CD4-positive, alpha-beta T cell treated with Interleukin-4 for 1 hour (primary cell): Measurements from ENCODE around the gene BBS9.

Source experiments
- DNase-seq, 2 donors: peaks; one replicate each; pipeline ENCODE4 v3.0.0-alpha.2; 2020 to 2022

The BBS9 gene

DNA sequence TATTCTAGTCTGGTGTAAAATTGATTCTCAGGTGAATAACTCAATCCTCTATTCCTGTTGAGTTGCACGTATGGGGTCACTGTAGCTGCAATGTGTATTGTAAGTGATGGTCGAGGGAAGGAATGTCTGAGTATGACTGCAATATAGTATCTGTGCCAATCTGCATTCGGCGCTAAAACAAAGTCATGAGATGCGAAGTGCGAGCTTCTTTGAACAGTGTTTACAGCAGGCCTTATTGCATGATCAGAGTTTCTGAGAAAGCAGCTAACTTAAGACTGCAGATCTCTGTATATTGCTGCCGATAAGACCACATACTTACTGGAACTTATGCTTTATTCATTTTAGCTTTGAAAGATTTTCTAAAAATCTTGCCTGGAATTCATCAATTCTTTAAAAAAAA, 434.3 kb downstream of the BBS9 start:
- no peak for DNase-seq

DNA sequence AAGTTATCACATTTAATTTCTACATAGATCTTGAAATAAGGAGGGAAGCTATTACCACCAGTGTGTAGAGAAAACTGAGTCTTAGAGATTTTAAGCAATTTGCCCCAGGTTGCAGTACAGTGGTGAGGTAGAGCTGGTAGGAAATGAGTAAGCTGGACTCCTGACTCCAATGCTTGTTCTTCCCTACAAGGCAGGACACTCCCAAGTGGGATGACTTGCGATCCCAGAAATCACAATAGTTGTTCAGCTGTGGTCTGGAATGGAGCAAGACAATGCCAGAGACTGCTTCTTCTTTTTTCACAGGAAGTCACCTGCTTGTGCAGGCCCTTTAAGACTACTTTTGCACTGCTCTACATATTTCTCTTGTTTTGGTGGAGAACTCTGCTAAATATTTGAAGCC, 448.8 kb downstream of the BBS9 start:
- DNase-seq: no peak

DNA sequence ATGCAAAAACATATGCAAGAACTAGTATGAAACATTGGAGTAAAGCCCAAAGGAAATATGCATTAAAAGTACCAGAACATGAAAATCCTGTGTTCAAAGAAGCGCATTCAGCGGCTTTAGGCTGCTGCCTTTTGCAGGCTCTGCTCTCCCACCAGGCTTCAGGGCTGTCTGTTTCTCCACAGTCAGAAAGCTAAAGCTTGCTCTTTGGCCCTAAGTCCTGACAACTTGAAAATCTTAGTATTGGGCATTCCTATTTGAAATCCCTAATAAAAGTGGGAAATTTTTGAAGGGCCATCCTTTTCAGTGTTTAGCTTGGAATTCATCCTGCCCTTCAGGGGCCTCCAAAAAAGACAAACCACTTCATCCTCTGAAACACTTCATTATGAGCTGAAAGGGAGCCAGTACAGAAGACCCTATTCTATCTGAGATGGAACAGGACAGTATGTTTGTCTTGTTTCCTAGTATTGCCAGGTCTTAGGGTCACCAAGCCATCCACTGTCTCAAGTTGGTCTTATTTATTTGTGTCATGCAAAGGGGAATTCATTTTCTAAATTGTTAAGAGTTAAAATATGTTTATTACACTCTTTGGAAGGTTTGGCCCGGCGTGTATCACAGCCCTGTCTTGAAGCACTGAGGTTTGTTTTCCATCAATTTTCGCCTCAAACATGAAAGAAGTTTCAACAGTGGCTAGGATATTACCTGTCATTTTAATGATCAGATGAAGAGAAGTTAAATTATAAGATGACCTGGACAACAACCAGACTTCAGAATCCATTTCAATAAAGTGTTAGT, 449.7 kb downstream of the BBS9 start:
- DNase-seq: no peak

DNA sequence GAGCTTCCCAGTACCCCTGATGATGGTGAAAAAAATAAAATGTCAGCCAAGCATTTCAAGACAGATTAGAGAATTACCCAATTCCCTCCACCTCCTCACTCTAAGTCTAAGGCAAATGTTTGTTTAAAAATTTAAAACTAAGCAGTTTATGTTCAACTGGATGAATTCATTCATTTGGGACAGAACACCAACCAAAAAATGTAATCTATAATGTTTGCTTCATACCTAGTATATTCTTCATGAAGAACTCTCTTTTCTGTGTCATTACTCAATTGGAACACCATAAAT, 450.3 kb downstream of the BBS9 start:
- no peak for DNase-seq

DNA sequence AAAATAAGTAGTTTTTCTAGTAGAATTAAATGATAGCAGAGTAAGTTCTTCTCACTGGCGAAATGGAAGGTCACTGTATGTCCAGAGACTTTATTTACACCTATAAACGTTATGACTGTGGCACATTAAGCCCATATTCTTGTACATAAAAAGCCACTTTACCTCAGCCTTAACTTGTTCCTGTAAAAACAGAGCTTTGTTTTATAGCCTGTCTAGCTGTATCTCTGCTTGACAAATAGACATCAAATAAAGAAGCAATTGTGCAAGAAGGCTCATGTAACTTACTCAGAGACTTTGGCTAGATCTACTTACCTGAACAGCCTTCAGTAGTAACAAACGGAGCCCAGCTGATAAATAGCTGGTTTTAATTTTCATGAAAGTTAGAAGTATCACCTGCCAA, 451.9 kb downstream of the BBS9 start:
- DNase-seq: no peak

DNA sequence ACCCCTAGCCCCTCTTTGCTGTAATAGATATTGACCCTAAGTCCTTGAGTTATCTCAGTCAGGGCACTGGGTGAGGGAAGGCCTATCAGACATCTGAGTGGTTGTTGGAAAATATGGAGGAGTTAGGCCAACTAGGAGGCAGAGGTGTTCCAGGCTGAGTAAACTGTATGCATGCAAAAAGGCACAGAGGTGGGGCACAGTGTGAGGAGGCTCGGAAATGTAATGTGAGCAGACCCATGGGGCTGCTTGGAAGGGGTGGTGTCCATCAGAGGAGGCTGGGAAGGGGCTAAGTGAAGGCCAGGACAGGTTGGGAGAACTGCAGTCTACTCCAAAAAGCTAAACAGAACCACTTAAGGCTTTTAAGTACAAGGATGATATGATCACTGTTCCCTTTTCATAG, 452.7 kb downstream of the BBS9 start:
- no peak for DNase-seq

DNA sequence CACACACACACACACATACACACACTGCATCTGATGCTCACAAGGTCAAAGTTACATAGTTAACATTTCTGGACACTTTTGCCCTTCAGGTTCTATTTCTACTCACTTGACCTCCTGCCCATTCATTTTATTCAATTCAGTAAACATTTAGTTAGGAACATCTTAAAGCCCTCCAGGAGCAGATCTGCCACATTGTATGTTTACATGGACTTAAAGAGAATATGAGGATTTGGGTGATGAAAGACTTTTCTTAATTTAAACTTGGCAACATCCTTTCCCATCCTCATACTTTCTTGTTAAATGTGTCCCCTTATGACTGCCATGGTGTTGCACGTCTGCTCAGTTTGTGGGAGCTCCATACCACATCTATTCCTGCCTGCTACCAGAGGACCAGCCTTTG, 453.2 kb downstream of the BBS9 start:
- DNase-seq: no peak

DNA sequence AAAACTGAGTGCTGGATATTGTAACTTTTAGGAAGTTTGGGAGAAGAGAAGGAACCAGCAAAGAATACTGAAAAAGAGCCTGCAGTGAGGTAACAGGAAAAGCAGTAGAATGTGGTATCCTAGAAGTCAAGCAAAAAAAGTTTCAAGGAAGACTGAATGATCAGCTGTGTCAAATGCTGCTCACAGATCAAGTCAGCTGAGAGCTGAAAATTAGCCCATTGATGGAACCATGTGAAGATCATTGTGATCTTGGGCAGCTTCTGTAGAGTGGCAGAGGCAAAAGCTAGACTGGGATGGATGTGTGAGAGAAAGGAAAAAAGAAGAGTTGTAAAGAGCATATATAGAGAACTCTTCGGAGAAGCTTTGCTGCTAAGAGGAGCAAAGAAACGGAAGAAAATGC, 460.5 kb downstream of the BBS9 start:
- no peak for DNase-seq

DNA sequence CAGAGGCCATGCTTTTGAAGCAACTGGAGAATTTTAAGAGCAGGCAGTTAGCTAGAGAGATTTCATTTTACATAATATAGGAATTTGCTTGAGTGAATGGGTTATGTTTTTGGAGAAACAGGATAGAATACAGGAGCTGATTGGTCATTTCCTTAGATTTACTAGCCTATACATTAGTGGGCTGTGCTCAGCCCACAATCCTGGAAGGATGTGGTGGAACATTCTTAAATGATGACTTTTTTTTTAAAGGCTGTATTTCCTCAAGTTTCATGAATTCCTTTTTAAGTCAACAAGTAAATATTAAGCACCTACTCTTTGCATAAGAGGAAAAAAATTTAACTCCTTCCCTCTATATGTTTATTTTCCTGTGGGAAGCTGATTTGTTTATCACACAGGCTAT, 461.6 kb downstream of the BBS9 start:
- no peak for DNase-seq

DNA sequence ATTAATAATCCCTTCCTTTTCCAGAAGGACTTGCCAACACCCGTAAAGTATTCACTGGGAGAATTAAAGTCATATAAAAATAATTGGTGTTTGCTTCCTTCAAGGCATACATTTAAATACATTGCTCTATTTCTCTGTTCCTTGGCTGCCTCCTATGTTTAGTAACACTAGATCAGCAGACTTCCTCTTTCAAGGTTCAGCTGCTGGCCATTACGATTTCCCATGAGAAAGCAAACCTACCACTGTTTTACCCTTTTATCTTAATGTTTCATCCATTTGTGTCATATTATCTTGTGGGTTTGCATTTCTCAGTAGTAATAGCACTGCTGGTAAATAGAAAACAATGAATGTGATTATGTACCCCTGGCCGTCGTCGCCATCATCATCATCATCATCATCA, 462.1 kb downstream of the BBS9 start:
- no peak for DNase-seq

DNA sequence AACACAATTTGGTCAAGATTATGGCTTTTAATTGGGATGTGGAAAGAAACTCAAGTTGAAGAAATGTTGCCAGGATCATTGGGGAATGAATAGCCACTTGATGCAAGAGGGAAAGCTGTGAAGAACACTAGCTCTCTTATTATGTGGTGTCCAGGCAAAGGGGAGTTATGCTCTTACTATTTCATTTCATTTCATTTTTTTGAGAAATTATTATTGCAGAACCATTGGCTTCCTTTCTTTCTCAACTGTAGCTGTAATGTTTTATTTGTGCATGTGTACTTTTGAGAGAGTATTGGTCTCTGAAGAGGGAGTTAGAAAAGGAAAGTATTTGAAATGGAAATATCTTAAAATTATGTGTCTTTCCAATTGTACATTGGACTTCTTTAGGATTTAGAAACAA, 463.4 kb downstream of the BBS9 start:
- no peak for DNase-seq

DNA sequence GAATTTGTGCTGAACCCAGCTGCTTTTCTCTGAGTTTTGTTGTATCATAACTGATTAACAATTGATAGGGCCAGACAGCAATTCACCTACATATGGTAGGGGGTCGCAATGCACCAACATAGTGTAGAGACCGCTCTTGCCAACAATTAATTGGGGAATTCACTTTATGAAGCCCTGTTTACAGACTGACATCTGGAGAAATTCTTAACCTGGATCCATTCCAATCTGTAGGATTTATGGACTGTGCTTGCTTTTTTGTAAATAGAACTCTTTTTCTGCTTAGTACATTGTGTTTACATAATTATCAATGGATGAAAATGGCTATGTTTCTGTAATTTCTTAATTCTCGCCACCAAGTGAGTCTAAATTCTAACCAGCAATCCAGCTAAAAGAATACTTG, 464.2 kb downstream of the BBS9 start:
- DNase-seq: no peak

DNA sequence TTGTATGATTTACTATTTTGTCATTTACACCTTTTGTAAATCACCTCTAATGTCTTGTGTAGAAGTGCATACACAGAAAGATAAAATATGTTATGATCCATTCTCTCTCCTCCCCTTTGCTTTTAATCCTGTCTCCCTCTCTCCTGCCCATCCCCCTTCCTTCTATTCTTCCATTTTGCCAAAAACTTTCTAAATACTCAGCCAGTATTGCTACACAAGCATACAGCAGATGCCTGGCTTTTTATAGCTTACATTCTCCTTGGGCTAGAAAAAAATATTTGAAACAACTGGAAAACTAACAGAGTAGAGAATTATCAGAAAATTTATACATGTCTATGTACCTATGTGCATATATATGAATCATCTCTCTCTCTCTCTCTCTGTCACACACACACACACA, 467.3 kb downstream of the BBS9 start:
- DNase-seq: no peak

DNA sequence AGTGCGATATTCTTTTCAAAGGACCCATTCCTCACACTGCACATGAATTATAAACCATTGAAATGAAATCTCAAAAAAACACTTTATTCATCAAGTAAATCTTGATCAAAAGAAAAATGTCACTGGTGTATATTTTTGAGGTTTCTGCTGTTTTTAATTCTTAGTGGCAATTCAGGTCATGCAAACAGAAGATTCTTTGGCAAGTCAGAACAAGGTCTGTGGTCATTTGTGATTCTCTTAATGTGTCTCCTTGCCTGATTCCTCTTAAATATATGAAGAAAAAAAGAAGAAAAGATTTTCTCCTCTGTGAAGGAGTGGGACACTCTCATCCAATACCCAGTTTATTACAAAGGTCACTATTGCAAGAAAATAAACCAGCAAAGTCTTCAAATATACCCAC, 467.8 kb downstream of the BBS9 start:
- DNase-seq: no peak

DNA sequence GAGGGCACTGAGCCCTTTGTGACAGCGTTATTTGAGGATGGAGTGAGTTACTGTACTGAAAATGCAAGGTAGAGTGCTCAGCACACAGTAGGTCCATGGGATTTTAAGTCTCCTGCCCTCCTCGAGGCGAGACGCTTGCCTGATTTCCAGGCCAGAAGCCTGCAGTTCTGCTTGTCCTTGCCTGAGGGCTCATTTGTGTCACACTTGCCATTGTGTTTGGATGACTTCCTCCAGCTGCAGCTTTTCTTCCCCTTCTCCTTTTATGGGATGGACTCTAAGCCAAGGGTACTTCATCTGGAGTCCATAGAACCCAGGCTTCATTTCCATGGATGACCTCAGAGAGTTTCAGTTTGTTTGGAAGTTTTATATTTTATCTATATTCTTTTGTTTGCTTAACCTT, 471.7 kb downstream of the BBS9 start:
- DNase-seq: no peak

DNA sequence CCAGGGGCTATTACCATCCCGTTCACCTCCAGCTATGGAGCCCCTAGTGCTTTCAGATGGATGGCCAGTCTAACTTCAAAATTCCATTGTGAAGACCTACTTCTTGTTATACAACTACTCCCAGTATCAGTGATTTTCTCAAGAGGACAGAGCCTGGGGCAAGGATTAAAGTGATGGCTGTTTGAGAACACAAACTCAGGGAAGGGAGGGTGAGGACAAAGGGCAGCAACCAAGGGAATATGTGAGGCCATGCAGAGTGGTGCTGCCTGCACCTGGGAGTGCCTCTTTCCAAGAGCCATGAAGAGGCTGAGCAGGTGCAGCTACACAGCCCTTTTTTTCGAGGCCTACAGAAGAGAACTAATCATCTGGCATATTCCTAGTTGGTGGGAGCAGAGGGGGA, 472.5 kb downstream of the BBS9 start:
- DNase-seq: no peak

DNA sequence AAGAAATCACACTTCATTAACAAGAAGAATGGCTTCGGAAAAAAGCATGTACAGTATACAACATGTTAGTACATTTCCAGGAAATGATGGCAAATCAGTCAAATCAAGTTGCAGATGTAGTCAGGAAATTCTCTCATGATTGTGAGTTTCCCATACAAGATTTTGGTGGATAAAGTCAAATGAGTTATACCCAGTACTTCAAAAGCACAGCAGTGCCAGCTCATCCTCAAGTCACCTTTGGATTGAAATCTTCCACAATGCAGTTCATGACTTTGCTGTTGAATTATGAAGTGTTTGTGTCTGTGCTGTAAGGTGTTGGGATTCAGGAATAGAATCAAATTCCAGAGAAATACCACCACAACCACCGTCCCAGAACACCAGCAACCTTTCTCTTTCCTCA, 474.7 kb downstream of the BBS9 start:
- DNase-seq: no peak

DNA sequence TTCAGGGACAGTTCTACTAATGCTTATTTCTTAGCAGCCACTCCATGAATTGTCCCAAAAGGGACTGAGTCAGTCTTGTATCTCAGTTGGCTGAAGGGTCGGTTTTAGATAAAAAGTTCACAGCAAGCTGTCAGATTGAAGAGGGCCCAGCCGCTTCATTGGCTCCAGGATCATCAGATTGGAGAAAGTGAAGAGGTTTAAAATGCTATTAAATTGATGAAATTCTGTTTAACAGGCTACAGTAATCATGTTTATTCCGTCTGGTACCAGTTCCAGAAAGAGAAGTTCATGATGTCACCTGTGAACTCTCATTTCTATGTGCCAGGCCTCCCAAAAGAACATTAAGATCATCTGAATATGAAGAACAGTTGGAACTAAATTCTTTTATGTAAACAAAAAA, 481.6 kb downstream of the BBS9 start:
- DNase-seq: no peak

DNA sequence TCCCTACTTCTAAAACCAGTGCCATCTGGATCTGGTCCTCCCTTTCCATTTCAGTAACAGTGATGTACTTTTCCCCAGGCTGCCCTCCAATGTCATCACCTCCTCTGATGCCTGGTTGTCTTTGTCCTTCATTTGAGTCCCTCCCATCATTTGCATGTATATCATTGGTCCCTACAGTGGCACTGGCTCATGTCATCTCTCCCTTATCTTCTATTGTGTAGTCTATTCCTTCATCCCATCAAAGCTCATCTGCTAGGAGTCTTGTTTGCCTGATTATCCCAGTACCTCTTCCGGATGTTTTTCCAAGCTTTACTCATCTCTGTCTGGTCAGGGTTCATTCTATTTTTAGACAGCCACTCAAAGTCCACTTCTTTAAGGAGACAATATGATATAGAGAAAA, 483.1 kb downstream of the BBS9 start:
- DNase-seq: no peak

DNA sequence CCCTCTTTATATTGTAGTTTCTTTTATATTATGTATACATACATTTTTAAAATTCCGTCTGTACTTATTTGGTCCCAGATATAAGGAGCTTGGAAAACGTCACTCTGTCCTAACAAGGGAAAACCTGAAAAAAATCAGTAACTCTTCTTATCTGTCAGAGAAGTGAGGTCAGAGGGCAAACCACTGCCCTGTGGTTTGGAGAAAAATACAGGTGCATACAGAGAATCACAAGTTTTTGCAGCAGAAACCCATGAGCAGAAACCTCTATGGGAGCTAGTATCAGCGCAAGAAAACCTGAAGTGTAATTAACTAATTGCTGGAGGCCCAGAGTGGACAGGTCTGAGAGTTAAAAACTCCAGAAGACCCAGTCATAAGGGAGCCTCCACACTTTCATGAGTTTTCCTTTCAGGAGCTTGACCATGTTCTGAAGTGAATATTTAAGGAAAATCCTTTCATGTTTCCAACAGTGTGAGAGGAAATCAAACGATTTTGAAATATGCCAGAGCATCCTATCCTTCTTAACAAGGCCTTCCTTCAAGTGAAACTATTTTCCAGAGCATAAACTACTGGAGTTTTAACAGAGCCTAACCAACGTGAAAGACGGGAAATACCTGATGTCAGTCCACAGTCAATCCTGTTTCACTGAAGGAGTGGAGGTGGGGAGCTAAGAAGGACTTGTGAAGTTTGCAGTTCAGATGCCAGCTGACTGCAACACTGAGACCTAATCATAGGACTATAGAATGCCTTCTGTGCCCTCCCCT, 485.2 kb downstream of the BBS9 start:
- no peak for DNase-seq

DNA sequence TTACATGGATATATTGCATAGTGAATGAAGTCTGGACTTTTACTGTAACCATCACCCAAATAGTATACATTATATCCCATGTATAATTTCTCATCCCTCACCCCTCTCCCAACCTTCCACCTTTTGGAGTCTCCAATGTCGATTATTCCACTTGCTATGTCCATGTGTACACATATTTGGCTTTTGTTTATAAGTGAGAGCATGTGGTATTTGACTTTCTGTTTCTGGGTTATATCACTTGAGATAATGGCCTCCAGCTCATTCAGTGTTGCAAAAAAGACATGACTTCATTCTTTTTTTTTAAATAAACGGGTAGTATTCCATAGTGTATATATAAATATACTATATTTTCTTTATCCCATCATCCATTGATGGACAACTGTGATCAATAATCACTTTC, 487.4 kb downstream of the BBS9 start:
- DNase-seq: no peak

DNA sequence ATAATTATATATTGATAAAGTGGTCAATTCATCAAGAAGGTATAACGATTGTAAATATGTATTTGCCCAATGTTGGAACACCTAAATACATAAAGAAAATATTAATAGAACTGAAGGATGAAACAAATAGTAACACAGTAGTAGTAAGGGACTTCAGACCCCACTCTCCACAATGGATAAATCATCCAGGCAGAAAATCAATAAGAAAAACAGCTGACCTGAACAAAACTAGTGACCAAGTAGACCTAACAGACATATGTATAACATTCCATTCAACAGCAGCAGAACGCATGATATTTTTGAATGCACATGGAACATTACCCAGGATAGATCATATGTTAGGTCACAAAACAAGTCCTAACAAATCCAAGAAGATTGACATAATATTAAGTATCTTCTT, 489.9 kb downstream of the BBS9 start:
- no peak for DNase-seq

DNA sequence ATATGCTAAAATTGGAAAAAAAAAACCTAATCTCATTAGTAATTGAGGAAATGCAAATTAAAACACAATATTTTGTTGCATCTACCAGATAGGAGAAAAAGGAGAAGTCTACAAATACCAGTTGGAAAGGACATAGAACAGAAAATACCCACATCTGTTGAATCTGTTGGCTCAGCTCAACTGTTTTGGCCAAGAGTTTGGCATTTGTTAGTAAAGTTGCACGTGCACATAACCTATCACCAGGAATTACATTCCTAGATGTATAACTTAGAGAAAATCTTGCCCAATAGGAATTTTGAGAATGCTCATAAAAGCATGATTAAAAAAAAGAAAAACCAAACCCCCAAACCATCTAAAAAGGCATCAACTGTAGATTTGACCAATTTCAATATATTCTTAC, 493.9 kb downstream of the BBS9 start:
- DNase-seq: no peak

DNA sequence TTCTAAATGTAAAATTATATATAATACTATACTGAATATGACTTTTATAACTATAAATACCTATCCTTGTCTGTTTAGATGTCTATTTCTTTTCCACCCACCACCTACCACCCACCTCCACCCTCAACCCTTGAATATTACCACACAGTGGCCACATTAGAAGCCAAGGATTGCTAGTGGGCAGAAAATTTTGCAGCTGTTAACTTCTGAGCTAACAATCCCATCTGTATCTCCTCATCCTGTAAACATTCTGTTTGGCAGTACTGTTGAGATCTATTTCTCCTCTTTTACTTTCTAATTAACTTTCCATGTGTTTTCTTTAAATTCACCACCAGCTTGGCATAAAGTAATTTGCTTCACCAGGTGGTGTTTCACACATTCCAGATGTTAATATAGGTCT, 494.9 kb downstream of the BBS9 start:
- no peak for DNase-seq

DNA sequence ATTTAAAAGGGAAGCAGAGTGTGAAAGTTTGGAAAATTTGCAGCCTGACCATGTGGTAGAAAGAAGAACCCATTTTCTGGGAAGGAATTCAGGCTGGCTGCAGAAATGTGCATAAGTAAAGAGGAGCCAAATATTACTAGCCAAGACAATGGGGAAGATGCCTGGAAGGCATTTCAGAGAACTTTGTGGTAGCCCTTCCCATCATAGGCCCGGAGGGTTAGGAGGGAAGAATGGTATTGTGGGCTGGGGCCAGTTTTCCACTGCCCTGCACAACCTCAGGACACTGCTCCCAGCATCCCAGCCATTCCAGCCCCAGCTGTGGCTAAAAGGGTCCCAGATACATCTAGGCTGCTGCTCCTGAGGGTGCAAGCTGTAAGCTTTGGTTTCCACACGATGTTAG, 497.5 kb downstream of the BBS9 start:
- DNase-seq: no peak
